IMR-90 (cell line): ENCODE data around the gene LRRC7. TPM values are rescaled to one million over a fixed set of nuclear protein-coding genes. Genes with fewer than 3 reads are reported as not detected.

Experiments
- ATAC-seq: fragments of 200-7000 bp; cut with Tn5 transposase; 2 replicates; pipeline ENCODE4 v1.9.1; 2020; ENCODE audit warnings: low read depth, mild to moderate bottlenecking, moderate library complexity
- BruUV-seq: library from RNA; stranded (reverse); fragments of 400-500 nt; replicated peaks from 2 replicates; lab custom pipeline; 2021; lab: Mats Ljungman, UMichigan
- CTCF ChIA-PET: fragments of 300-600 bp; formaldehyde crosslinking; extraction: SDS; loops from one replicate; lab custom pipeline; 2021; ENCODE audit warnings: antibody characterized with exemption; lab: Yijun Ruan, JAX
- POLR2A ChIA-PET: fragments of 300-600 bp; sonication (Branson Sonifier 250); formaldehyde crosslinking; loops from one replicate; lab custom pipeline; 2022; ENCODE audit warnings: antibody characterized with exemption; ENCODE audit not compliant: unreplicated experiment; lab: Charles Lee
- DNase-seq: peaks from one replicate; pipeline ENCODE4 v3.0.0; 2013
- H2AFZ ChIP-seq: replicated peaks from 2 replicates; pipeline ENCODE3; 2013; ENCODE audit warnings: low read length, mild to moderate bottlenecking; ENCODE audit not compliant: poor library complexity
- H2AK5ac ChIP-seq: 2 replicates; pipeline ENCODE4 v1.6.1; 2013; ENCODE audit warnings: low read depth, low read length, inconsistent platforms
- H2AK9ac ChIP-seq: replicated peaks from 2 replicates; pipeline ENCODE3; 2013; ENCODE audit warnings: mild to moderate bottlenecking, low read depth, low read length, moderate library complexity; ENCODE audit not compliant: poor library complexity
- H2BK120ac ChIP-seq: 2 replicates; pipeline ENCODE4 v1.6.1; 2013; ENCODE audit warnings: low read depth, low read length, inconsistent platforms
- H2BK15ac ChIP-seq: 3 replicates; pipeline ENCODE4 v1.6.1; 2013; ENCODE audit warnings: low read depth, low read length, inconsistent platforms
- H2BK20ac ChIP-seq: 2 replicates; pipeline ENCODE4 v1.6.1; 2013; ENCODE audit warnings: low read depth, mild to moderate bottlenecking, inconsistent platforms, low read length, moderate library complexity
- H2BK5ac ChIP-seq: 2 replicates; pipeline ENCODE4 v1.6.1; 2013; ENCODE audit warnings: mild to moderate bottlenecking, low read depth, low read length, inconsistent platforms; ENCODE audit not compliant: poor library complexity, severe bottlenecking
- H3K14ac ChIP-seq: replicated peaks from 2 replicates; pipeline ENCODE4 v1.6.1; 2013; ENCODE audit warnings: low read depth, low read length, inconsistent platforms
- H3K18ac ChIP-seq: 2 replicates; pipeline ENCODE4 v1.6.1; 2013; ENCODE audit warnings: low read depth, low read length, control low read depth
- H3K23ac ChIP-seq: 2 replicates; pipeline ENCODE4 v1.6.1; 2013; ENCODE audit warnings: low read depth, low read length, inconsistent platforms
- H3K27ac ChIP-seq: 2 replicates; pipeline ENCODE4 v1.5.1; 2013; ENCODE audit warnings: mild to moderate bottlenecking, control low read depth, low read length; ENCODE audit not compliant: insufficient read depth
- H3K27me3 ChIP-seq: 2 replicates; pipeline ENCODE4 v1.6.1; 2013; ENCODE audit warnings: low read length; ENCODE audit not compliant: control insufficient read depth, insufficient read depth
- H3K36me3 ChIP-seq: 2 replicates; pipeline ENCODE4 v1.6.1; 2013; ENCODE audit warnings: low read length, mixed read lengths; ENCODE audit not compliant: control insufficient read depth, insufficient read depth
- H3K4ac ChIP-seq: 2 replicates; pipeline ENCODE4 v1.6.1; 2013; ENCODE audit warnings: low read depth, low read length, inconsistent platforms
- H3K4me1 ChIP-seq: 2 replicates; pipeline ENCODE4 v1.6.1; 2013; ENCODE audit warnings: low read length, mixed read lengths; ENCODE audit not compliant: control insufficient read depth, insufficient read depth
- H3K4me2 ChIP-seq: 2 replicates; pipeline ENCODE4 v1.6.1; 2013; ENCODE audit warnings: low read depth, mild to moderate bottlenecking, control low read depth, low read length, moderate library complexity
- H3K4me3 ChIP-seq: 2 replicates; pipeline ENCODE4 v1.5.1; 2013; ENCODE audit warnings: low read depth, mild to moderate bottlenecking, control low read depth, low read length, moderate library complexity; ENCODE audit not compliant: insufficient read depth
- H3K56ac ChIP-seq: 2 replicates; pipeline ENCODE4 v1.6.1; 2013; ENCODE audit warnings: low read length, inconsistent platforms; ENCODE audit not compliant: insufficient read depth; ENCODE audit errors: extremely low read depth
- H3K79me1 ChIP-seq, 2 experiments: 2 replicates each; pipeline ENCODE4 v1.6.1; 2013; ENCODE audit warnings: low read length in 2 of 2, inconsistent platforms in 1 of 2, low read depth in 1 of 2
- H3K9ac ChIP-seq: 2 replicates; pipeline ENCODE4 v1.6.1; 2013; ENCODE audit warnings: low read depth, low read length, control low read depth
- H3K9me1 ChIP-seq: 2 replicates; pipeline ENCODE4 v1.6.1; 2013; ENCODE audit warnings: low read length, inconsistent platforms; ENCODE audit not compliant: insufficient read depth
- H3K9me3 ChIP-seq: 2 replicates; pipeline ENCODE4 v1.6.1; 2013; ENCODE audit warnings: low read length; ENCODE audit not compliant: control insufficient read depth, insufficient read depth
- H4K20me1 ChIP-seq: 2 replicates; pipeline ENCODE4 v1.6.1; 2013; ENCODE audit warnings: low read length, inconsistent platforms; ENCODE audit not compliant: insufficient read depth
- H4K5ac ChIP-seq: 2 replicates; pipeline ENCODE4 v1.6.1; 2013; ENCODE audit warnings: mild to moderate bottlenecking, low read depth, low read length, control low read depth
- H4K8ac ChIP-seq, 2 experiments: 2 replicates each; pipeline ENCODE4 v1.6.1; 2013; ENCODE audit warnings: low read depth in 2 of 2, low read length in 2 of 2, control low read depth in 1 of 2, inconsistent platforms in 1 of 2
- H4K91ac ChIP-seq: 2 replicates; pipeline ENCODE4 v1.6.1; 2013; ENCODE audit warnings: low read depth, low read length, inconsistent platforms; ENCODE audit not compliant: insufficient read depth
- FOS ChIP-seq: fragments of 150-350 bp; IDR thresholded peaks from 2 replicates; pipeline ENCODE4 v1.6.1; 2016; ENCODE audit warnings: low read depth, low read length
- MAZ ChIP-seq: IDR thresholded peaks from 2 replicates; pipeline ENCODE4 v1.6.1; 2012; ENCODE audit warnings: low read depth, mild to moderate bottlenecking, low read length, improper control_type of control experiment, moderate library complexity, borderline replicate concordance
- POLR2A ChIP-seq: IDR thresholded peaks from 2 replicates; pipeline ENCODE4 v1.6.1; 2012; ENCODE audit warnings: mild to moderate bottlenecking, low read depth, low read length
- USF2 ChIP-seq: fragments of 150-350 bp; IDR thresholded peaks from 2 replicates; pipeline ENCODE4 v1.6.1; 2017; ENCODE audit warnings: mild to moderate bottlenecking, antibody characterized with exemption, low read length, low read depth
- WGBS, 2 experiments: methylation state at CpG; one replicate each; pipeline versions ENCODE4 v1.1.5 to v1.1.7; 2013; ENCODE audit warnings: missing lambda C conversion rate in 2 of 2; ENCODE audit not compliant: insufficient read length in 1 of 2; ENCODE audit errors: extremely low coverage in 2 of 2; 5-methylcytosine and 5-hydroxymethylcytosine counted together
- dilution Hi-C: fragments of 300-500 bp; cut with HindIII; formaldehyde crosslinking; loops from one replicate; pipeline ENCODE4 v1.14.3; 2018; ENCODE audit warnings: low sequenced_read_pairs; ENCODE audit not compliant: unreplicated experiment
- in situ Hi-C: fragments of 300-500 bp; cut with MboI; formaldehyde crosslinking; loops from 3 replicates; pipeline ENCODE4 v1.14.3; 2019; ENCODE audit warnings: low sequenced_read_pairs, inconsistent platforms, mixed read lengths
- intact Hi-C: fragments of 100-400 bp; cut with micrococcal nuclease; formaldehyde crosslinking; loops from 2 replicates; pipeline ENCODE4 v1.10.0; 2022
- polyA plus RNA-seq, 3 experiments: library from polyadenylated mRNA; depleted of rRNA; stranded (reverse); fragments of >200 nt; gene quantifications; 2 replicates each; pipeline ENCODE4 v1.2.3, GENCODE V29; 2012; ENCODE audit warnings: low replicate concordance in 1 of 3
- total RNA-seq: library from RNA; depleted of rRNA; stranded (reverse); fragments of >200 nt; gene quantifications from 2 replicates; pipeline ENCODE4 v1.2.3, GENCODE V29; 2012
- TF ChIP-seq, protein P1 (sequence below): conservative IDR thresholded peaks from 2 replicates; pipeline ENCODE4 v1.5.1; 2012; ENCODE audit warnings: mild to moderate bottlenecking, low read depth, low read length, improper control_type of control experiment
- TF ChIP-seq, protein P2 (sequence below): fragments of 150-350 bp; IDR thresholded peaks from 2 replicates; pipeline ENCODE4 v1.6.1; 2016; ENCODE audit warnings: low read depth, mild to moderate bottlenecking, low read length, moderate library complexity, borderline replicate concordance

The LRRC7 gene
- total and polyA plus RNA-seq, 2 of the 4 experiments (the other 2 are of a cell fraction), result under 0.01 to 0.02 TPM

- Histone ChIP-seq H4K20me1 (no peaks in the 10 kb centered on the region), H3K36me3 (0 out of 2 replicates have a peak, but pooled peaks cover 2% of the 10 kb centered on the region), H3K4me3 (no peak overlapping the region), H2AK9ac (no peak overlapping the region), H3K4me1 (no peaks in the 10 kb centered on the region), H3K4ac (no peak overlapping the region), H3K4me2 (no peak overlapping the region), H2BK5ac (no peak overlapping the region), H3K23ac (no peak overlapping the region), H3K14ac (no peak overlapping the region), H2BK20ac (no peak overlapping the region), H4K5ac (no peak overlapping the region), H2AK5ac (no peak overlapping the region), H2BK15ac (no peak overlapping the region), H3K27ac (no peak overlapping the region), H3K9ac (no peak overlapping the region), H3K56ac (no peak overlapping the region), H4K91ac (no peak overlapping the region), H3K18ac (no peak overlapping the region), H3K9me1 (no peaks in the 10 kb centered on the region), H4K8ac (no peak overlapping the region), H2BK120ac (no peak overlapping the region), H3K79me1 (no peaks in the 10 kb centered on the region), H2AFZ (no peak overlapping the region), H3K9me3 (no peaks in the 10 kb centered on the region), H3K27me3 (no peaks in the 10 kb centered on the region)
- no CpG with 5 or more reads among the region's 3 CpGs for WGBS, 2 experiments
- ChIA-PET CTCF (interaction anchor here (0.6 kb wide), 1 partner anchor 11 kb away, joined by 3 read pairs; no protein-coding TSS in a partner anchor), POLR2A (no interaction called here)
- dilution Hi-C loops (no loop called here), in situ Hi-C loops (no loop called here), intact Hi-C loops (no loop called here)
- DNase-seq, result no peak
- no peak for ATAC-seq
- TF ChIP-seq USF2, result no peak
- no peak for TF ChIP-seq MAZ
- no peak for TF ChIP-seq FOS
- TF ChIP-seq, protein P1, sequence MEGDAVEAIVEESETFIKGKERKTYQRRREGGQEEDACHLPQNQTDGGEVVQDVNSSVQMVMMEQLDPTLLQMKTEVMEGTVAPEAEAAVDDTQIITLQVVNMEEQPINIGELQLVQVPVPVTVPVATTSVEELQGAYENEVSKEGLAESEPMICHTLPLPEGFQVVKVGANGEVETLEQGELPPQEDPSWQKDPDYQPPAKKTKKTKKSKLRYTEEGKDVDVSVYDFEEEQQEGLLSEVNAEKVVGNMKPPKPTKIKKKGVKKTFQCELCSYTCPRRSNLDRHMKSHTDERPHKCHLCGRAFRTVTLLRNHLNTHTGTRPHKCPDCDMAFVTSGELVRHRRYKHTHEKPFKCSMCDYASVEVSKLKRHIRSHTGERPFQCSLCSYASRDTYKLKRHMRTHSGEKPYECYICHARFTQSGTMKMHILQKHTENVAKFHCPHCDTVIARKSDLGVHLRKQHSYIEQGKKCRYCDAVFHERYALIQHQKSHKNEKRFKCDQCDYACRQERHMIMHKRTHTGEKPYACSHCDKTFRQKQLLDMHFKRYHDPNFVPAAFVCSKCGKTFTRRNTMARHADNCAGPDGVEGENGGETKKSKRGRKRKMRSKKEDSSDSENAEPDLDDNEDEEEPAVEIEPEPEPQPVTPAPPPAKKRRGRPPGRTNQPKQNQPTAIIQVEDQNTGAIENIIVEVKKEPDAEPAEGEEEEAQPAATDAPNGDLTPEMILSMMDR, result no peak
- TF ChIP-seq, protein P2, sequence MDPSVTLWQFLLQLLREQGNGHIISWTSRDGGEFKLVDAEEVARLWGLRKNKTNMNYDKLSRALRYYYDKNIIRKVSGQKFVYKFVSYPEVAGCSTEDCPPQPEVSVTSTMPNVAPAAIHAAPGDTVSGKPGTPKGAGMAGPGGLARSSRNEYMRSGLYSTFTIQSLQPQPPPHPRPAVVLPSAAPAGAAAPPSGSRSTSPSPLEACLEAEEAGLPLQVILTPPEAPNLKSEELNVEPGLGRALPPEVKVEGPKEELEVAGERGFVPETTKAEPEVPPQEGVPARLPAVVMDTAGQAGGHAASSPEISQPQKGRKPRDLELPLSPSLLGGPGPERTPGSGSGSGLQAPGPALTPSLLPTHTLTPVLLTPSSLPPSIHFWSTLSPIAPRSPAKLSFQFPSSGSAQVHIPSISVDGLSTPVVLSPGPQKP, result no peak
- no peak for TF ChIP-seq POLR2A
- BruUV-seq, result no TSS peak
Measured at GRCh38 chr1:70153739-70154138, 586.0 kb downstream of the LRRC7 start.
